Brain microvascular endothelial cell (primary cell): ENCODE data around the gene RSU1.
"Not testable (repeated sequence)": the region's sequence is repeated elsewhere in the genome, so short reads cannot be mapped to it uniquely, and the experiment has no call there.

Experiments used
- DNase-seq: peaks from one replicate; pipeline ENCODE4 v3.0.0-alpha.2; 2020
- H3K27ac ChIP-seq: fragments of 250-450 bp; sonication (Bioruptor Pico); 2 replicates; pipeline ENCODE4 v1.5.1; 2020; ENCODE audit warnings: mild to moderate bottlenecking, moderate library complexity
- H3K27me3 ChIP-seq: fragments of 250-450 bp; sonication (Bioruptor Pico); replicated peaks from 2 replicates; pipeline ENCODE4 v1.5.1; 2020; ENCODE audit warnings: mild to moderate bottlenecking
- H3K36me3 ChIP-seq: fragments of 250-450 bp; sonication (Bioruptor Pico); replicated peaks from 2 replicates; pipeline ENCODE4 v1.5.1; 2020; ENCODE audit warnings: mild to moderate bottlenecking
- H3K4me3 ChIP-seq: 2 replicates; pipeline ENCODE4 v1.5.1; 2011; ENCODE audit warnings: low read depth, mild to moderate bottlenecking, control low read depth, low read length, moderate library complexity
- CTCF ChIP-seq: IDR thresholded peaks from 2 replicates; pipeline ENCODE4 v1.5.1; 2011; ENCODE audit warnings: low read depth, mild to moderate bottlenecking, moderate library complexity, low read length, control low read depth, inconsistent platforms; ENCODE audit errors: missing control alignments
- in situ Hi-C: cut with HindIII; loops from 2 replicates; pipeline ENCODE4 v1.10.0; 2017; ENCODE audit warnings: low sequenced_read_pairs, low pct_ligation_motif_present

The RSU1 gene

GRCh38 chr10:16754765-16755164 is 62.5 kb downstream of the RSU1 start:
- Histone ChIP-seq H3K4me3 (no peak overlapping the region), H3K27ac (no peak overlapping the region), H3K27me3 (no peaks in the 10 kb centered on the region), H3K36me3 (peaks cover 10% of the 10 kb centered on the region)
- in situ Hi-C loops, result no loop called here
- TF ChIP-seq CTCF, result no peak
- DNase-seq, result no peak

- H3K27me3 ChIP-seq, H3K4me3 ChIP-seq, DNase-seq, H3K27ac ChIP-seq, in situ Hi-C loops: not testable (repeated sequence)
- H3K36me3 ChIP-seq, result peaks cover 17% of the 10 kb centered on the region
Observed at GRCh38 chr10:16752849-16753248, 64.4 kb downstream of the RSU1 start.

GRCh38 chr10:16752099-16752498 is 65.1 kb downstream of the RSU1 start:
- peaks cover 14% of the 10 kb centered on the region for H3K36me3 ChIP-seq
- no peak overlapping the region for H3K27ac ChIP-seq
- no peak for DNase-seq
- no peak overlapping the region for H3K4me3 ChIP-seq
- TF ChIP-seq CTCF, result no peak
- in situ Hi-C loops, result no loop called here
- H3K27me3 ChIP-seq, result no peaks in the 10 kb centered on the region

- Histone ChIP-seq H3K27me3 (no peaks in the 10 kb centered on the region), H3K36me3 (peaks cover 14% of the 10 kb centered on the region), H3K4me3 (no peak overlapping the region), H3K27ac (no peak overlapping the region)
- in situ Hi-C loops, result no loop called here
- no peak for DNase-seq
- TF ChIP-seq CTCF, result no peak
Observed at GRCh38 chr10:16751244-16751643, 66.0 kb downstream of the RSU1 start.

- no peak for DNase-seq
- no peak overlapping the region for H3K27ac ChIP-seq
- no peak overlapping the region for H3K4me3 ChIP-seq
- H3K36me3 ChIP-seq, result peaks cover 16% of the 10 kb centered on the region
- in situ Hi-C loops, result no loop called here
- no peaks in the 10 kb centered on the region for H3K27me3 ChIP-seq
- no peak for TF ChIP-seq CTCF
Observed at GRCh38 chr10:16750461-16750860, 66.8 kb downstream of the RSU1 start.

GRCh38 chr10:16748749-16749148 is 68.5 kb downstream of the RSU1 start:
- TF ChIP-seq CTCF, result no peak
- Histone ChIP-seq H3K4me3 (no peak overlapping the region), H3K27ac (no peak overlapping the region), H3K27me3 (no peaks in the 10 kb centered on the region), H3K36me3 (peaks cover 20% of the 10 kb centered on the region)
- DNase-seq, result no peak
- in situ Hi-C loops, result no loop called here
